HG03095 (cell line): Measurements from ENCODE around the gene MACC1.

Source experiments
- ATAC-seq: cut with Tn5 transposase; IDR thresholded peaks from one replicate; pipeline ENCODE4 v1.9.1; 2021; ENCODE audit warnings: moderate library complexity; ENCODE audit not compliant: unreplicated experiment

MACC1 gene

DNA sequence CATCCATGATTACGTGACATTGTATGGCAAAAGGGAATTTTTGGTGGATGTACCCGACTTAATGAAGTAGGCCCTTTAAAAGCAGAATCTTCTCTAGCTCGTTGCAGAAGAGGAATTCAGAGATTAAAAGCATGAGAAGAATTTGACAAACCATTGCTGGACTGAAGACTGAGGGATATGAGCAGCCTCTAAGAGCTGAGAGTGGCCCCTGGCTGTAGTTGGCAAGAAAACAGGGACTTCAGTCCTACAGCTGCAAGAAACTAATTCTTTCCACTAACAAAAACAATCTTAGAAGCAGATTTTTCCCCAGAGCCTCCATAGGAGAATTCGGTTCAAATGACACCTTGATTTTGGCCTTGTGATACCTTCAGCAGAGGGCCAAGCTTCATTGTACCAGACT lies 34.1 kb downstream of the MACC1 start:
- ATAC-seq = no peak

- ATAC-seq = no peak
Measured at GRCh38 chr7:20176578-20177242, 40.5 kb downstream of the MACC1 start.

DNA sequence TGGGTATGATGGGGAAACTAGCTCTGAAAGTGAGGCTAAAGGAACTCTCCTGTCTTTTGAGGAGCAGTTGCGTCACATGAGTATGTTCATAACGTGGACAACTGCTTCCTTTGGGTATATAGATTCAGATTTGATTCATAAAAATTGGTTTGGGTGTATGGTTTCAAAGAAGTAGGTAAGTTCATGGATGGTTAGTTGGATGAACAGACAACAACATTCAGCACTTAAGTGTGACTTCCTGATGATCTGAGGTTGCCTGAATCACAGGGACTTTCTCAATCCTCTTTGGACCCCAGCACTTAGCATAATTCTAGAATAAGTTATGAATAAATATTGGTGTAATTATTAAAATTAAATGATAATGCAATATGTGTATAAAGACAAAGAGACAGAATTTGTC lies 43.4 kb downstream of the MACC1 start:
- ATAC-seq = no peak

DNA sequence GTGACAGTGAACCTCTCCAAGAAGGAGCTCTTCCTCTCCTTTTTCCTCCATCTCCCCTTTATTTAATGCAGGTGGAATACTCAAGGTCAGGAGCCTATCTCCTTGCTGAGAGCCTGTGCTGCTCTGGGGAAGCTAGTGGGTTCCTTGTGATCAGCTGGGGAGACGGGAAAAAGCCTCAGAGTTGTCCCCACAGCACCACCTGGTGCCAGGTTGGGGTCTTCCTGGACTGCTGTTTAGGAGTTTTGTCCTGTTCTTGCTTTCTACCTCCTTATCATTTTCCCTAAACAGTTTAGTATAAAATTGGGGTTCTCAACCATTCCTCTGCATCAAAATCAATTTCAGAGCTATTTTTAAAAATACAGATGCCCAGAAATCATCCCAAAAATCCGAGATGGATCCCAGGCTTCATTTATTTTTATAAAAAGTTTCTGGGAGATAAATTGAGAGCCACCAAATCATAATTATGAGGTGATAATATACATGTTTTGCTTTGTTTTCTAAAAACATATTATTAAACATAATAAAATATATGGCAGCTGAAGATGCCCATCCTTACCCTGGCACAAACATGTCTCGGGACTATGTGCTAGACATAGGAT lies 44.3 kb downstream of the MACC1 start:
- peak; percentile 72 for ATAC-seq

DNA sequence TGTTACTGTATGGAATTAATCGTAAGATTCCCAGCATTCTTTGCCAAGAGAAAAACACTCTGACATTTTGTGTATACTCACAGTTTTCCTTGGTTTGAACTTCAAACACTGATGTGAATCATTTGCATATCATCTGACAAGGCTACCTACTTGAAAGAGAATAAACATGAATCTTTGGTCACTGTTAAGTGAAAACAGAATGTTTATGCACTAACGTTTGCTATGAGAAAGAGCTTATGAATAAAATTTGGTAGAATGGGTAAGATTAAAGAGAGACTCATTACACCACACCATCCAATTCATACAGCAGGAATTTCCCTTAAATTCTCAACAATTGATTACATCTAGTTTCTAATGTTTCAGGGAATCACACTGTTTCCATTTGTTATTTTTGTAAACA lies 46.6 kb downstream of the MACC1 start:
- no peak for ATAC-seq

GRCh38 chr7:20165146-20165510 lies 52.1 kb downstream of the MACC1 start:
- ATAC-seq = no peak

- no peak for ATAC-seq
Measured at GRCh38 chr7:20164425-20165145, 52.6 kb downstream of the MACC1 start.

DNA sequence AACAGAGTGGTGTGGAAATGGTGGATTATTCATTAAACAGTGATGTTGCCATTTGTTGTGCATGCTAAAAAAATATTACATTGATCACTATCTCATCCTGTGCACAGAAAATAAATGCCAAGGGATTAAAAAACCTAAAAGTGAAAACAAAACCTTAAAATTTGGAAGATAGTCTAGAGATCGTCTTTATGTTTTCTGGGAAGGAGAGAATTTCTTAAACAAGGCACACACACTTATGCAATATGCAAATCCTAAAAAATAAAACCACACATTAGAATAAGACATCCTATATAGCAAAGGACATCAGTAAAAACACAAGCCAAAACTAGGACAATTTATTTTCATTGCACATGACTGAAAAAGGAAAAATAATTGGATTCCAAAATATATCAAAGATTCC lies 54.5 kb downstream of the MACC1 start:
- no peak for ATAC-seq

DNA sequence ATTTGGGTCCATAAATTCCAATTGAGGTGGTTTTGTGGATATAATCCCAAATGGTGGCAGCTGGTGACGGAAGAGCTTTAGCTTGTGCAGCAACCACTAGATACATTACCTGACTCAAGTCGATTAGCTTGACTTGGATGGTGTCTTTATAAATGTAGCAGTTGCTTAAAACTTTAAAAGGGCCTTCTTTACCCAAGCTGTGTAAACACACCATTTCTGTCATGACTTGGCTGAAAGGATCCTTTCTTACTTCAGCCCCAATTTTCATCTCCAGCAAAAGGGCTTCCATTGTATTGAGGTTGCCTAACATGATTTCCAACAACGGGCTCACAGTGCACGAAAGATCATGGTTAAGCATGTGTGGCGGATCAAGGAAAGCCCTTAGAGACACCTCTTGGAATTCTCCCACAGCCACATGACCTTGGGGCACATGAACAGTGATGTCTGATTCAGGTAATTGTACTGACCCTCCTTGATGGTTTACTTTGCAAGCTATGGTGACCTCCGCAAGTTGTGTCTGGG lies 57.9 kb downstream of the MACC1 start:
- no peak for ATAC-seq

GRCh38 chr7:20158684-20159083 lies 58.5 kb downstream of the MACC1 start:
- ATAC-seq = no peak

DNA sequence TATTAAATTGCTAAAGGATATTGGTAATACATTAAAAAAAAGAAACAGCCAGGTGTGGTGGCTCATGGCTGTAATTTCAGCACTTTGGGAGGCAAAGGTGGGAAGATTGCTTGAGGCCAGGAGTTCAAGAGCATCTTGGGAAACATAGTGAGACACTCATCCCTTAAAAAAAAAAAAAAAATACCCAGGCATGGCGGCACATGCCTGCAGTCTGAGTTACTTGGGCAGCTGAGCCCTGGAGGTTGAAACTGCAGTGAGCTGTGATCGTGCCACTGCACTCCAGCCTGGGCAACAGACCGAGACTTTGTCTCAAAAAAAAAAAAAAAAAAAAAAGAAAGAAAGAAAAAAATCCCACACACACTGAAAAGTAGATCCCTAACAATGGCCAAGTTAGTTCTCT lies 59.7 kb downstream of the MACC1 start:
- no peak for ATAC-seq

- ATAC-seq = no peak
Measured at GRCh38 chr7:20153999-20154398, 63.2 kb downstream of the MACC1 start.

- no peak for ATAC-seq
Measured at GRCh38 chr7:20153567-20153966, 63.6 kb downstream of the MACC1 start.

DNA sequence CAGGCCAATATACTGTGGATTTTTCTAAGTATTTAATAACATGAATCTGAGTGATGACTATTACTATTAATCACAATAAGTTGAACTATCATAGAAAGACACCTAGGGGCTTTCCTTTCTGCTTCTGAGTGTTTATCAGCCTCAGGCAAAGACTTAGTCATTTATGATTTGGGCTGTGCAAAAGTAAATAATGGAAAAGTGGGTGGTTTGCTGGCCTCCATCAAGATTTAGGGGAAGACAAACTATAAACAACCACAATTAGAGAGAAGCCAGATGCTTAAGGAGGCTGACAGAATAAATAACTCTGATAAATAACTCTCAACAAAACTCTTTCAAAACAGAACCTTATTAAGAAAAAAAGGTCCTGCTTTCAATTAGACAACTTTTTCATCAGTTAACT lies 64.7 kb downstream of the MACC1 start:
- ATAC-seq = no peak

GRCh38 chr7:20151708-20152456 lies 65.3 kb downstream of the MACC1 start:
- ATAC-seq = no peak

DNA sequence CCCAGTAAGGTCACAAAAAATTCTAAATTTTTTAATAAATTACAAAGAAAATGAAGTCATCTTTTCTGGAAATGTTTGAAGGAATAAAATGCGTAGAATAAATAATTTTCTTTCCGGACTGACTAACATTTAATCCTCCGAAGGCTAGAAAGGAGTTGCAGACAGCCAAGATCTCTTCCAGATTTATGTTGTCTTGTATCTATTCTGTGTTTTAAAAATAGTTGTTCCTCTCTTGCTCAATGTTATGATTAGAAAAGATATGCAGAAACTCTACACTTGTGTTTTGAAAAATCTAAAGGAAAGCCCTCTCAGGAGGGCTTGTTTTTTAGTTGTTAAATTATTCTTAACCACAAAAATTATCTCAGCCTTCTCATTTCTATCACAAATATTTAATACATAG lies 70.7 kb downstream of the MACC1 start:
- ATAC-seq = no peak

- no peak for ATAC-seq
Measured at GRCh38 chr7:20144801-20145200, 72.4 kb downstream of the MACC1 start.

GRCh38 chr7:20141666-20142065 lies 75.5 kb downstream of the MACC1 start:
- ATAC-seq = no peak

GRCh38 chr7:20141002-20141345 lies 76.2 kb downstream of the MACC1 start:
- no peak for ATAC-seq

DNA sequence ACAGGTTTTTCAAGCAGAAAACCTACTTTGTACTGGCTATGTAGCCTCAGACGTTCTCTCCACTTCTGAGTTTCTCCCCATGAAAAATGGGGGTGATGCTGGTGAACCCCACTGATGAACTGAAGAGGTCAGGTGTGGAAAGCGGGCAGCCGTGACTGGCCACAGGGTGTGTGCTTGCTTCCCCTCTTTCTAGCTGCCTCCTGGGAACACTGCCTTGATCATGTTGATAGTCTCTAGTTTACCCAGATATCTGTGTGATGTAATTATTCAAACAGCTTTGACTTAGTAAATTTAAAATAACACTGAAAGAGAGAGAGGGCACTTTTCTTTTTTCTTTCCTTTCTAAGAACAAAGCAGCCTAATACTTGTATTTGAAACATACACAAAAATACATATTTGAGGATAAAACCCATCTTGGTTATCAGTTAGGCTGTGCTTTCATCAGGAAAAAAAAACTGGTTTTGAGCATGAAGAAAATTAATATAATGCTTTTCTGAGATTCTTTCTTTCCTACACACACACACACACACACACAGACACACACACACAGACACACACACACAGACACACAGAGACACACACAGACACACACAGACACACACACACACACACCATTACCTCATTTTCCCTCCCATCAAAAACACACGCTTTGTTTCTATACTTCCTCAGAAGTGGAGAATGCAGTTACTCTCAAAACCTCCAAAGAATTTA lies 76.7 kb downstream of the MACC1 start:
- no peak for ATAC-seq

- no peak for ATAC-seq
Measured at GRCh38 chr7:20136647-20137046, 80.5 kb downstream of the MACC1 start.
